Activated T-cell treated with anti-CD3 and anti-CD28 coated beads, Interleukin-2, amount 50 U/mL, for 72 hours (primary cell): ENCODE measurements around the gene TBC1D13. TPM values are rescaled to one million over a fixed set of nuclear protein-coding genes. Genes with fewer than 3 reads are reported as not detected.

Experiments
- ATAC-seq, 2 donors: fragments of 150-1000 bp; cut with Tn5 transposase; replicated peaks in 1 of 2; 2 replicates each; pipeline ENCODE4 v1.10.0; 2021; ENCODE audit warnings: moderate library complexity in 2 of 2, mild to moderate bottlenecking in 1 of 2
- DNase-seq, 2 donors: peaks; one replicate each; pipeline ENCODE4 v3.0.0; 2021 to 2022; ENCODE audit warnings: mixed read lengths in 1 of 2
- H3K27ac Mint-ChIP-seq: one replicate; pipeline ENCODE4 v1.8.0; 2022; ENCODE audit warnings: mild to moderate bottlenecking, moderate library complexity, mixed read lengths
- H3K27me3 Mint-ChIP-seq: one replicate; pipeline ENCODE4 v1.8.0; 2022; ENCODE audit warnings: low read depth, mixed read lengths
- H3K36me3 Mint-ChIP-seq, 2 donors: one replicate each; pipeline ENCODE4 v1.8.0; 2022; ENCODE audit warnings: mixed read lengths in 2 of 2, mild to moderate bottlenecking in 1 of 2; ENCODE audit not compliant: insufficient read depth in 2 of 2
- H3K4me1 Mint-ChIP-seq: one replicate; pipeline ENCODE4 v1.8.0; 2022; ENCODE audit warnings: low read depth, mixed read lengths
- H3K4me3 Mint-ChIP-seq, 2 donors: one replicate each; pipeline ENCODE4 v1.8.0; 2022; ENCODE audit warnings: mild to moderate bottlenecking in 2 of 2, mixed read lengths in 2 of 2, moderate library complexity in 2 of 2
- H3K9me3 Mint-ChIP-seq, 2 donors: one replicate each; pipeline ENCODE4 v1.8.0; 2022; ENCODE audit warnings: mixed read lengths in 2 of 2
- total RNA-seq, 2 donors: library from RNA; stranded (reverse); gene quantifications; one replicate each; pipeline ENCODE4 v1.2.3, GENCODE V29; 2022

The TBC1D13 gene
- total RNA-seq = 10 to 100 TPM; 15.9 to 17.7 TPM

DNA sequence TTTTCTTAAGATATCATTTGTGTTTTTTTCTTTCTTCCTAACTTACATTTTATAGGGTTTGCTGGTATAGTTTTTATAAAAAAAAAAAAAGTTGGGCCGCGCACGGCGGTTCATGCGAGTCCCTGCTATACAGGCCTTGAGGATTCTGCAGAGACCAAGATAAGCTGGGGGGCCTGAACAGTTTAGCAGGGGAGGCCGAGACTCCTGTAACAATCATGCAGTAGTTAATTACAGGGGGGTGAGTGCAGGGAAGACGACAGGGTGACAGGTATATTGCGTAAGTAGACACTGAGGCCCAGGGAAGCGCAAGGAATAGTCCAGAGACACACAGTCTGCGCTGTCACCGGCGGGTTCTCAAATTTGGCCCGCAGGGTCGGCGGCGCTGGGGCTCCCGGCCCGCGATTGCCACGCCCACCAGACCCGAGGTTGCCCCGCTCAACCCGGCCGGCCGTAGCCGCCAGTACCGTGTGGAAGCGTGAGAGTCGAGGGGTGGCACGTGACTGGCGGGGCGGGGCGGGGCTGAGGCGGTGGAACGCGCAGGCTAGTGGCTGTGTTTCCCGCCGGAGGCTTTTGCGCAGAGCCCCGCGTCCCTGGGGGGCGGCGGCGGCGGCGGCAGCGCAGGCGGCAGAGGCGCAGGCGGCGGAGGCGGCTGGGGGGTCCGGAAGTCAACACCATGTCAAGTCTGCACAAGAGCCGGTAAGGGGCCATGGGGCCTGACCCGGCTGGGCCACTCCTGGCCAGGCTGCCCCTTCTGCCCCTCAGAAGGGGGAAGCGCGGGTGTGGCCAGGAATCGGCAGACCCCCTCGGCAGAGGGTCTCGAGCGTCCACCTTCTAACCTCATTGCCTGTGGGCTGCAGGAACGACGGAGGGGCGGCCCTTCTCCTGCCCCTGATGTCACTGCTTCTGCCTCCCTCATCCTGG, at the start of gene TBC1D13:
TSS of gene TBC1D13 (plus strand) at position 573 of the 921 bp plus-strand sequence. CDS start at position 674, 101 bp downstream.
- Mint-ChIP-seq H3K36me3 (peaks cover 2% of the 10 kb centered on the region in 2 donors), H3K9me3 (no peaks in the 10 kb centered on the region), H3K4me1 (peaks cover 18% of the 10 kb centered on the region), H3K4me3 (peak within 1 kb of the TSS; percentile 97 to 99), H3K27ac (peak within 1 kb of the TSS; percentile 94), H3K27me3 (no peaks in the 10 kb centered on the region)
- DNase-seq = peak; percentile 94
- ATAC-seq = peak; percentile 99 to 100

- Mint-ChIP-seq H3K27ac (no peak overlapping the region), H3K27me3 (no peaks in the 10 kb centered on the region), H3K4me3 (no peak overlapping the region), H3K9me3 (no peaks in the 10 kb centered on the region), H3K36me3 (peaks cover 0 to 2% of the 10 kb centered on the region in 2 donors), H3K4me1 (no peaks in the 10 kb centered on the region)
- ATAC-seq (no peak), DNase-seq (no peak)
Observed at GRCh38 chr9:128742401-128742800, 44.7 kb upstream of the TBC1D13 start.

- Mint-ChIP-seq H3K9me3 (no peaks in the 10 kb centered on the region), H3K4me3 (no peak overlapping the region), H3K27me3 (no peaks in the 10 kb centered on the region), H3K27ac (no peak overlapping the region), H3K36me3 (no peaks in the 10 kb centered on the region), H3K4me1 (no peaks in the 10 kb centered on the region)
- ATAC-seq (no peak), DNase-seq (no peak)
Observed at GRCh38 chr9:128743421-128743820, 43.6 kb upstream of the TBC1D13 start.

DNA sequence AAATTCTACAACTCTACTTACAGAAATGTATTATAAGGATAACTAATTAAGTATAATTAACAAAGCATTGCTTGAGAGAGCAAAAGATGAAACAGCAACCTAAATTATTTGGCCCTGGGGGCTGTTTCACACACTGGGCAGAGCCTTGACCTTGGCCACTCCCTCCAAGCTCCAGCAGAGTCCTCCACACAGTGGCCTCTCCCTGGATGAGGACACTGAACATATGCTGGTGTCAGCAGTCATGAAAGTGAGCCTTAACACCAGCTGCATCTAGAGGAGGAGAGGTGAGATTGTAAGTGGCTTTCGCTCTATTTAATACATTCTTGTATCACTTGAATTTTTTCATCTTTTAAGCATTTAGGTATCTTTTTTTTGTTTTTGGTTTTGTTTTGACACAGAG, 39.8 kb upstream of the TBC1D13 start:
- Mint-ChIP-seq H3K36me3 (no peaks in the 10 kb centered on the region), H3K9me3 (no peaks in the 10 kb centered on the region), H3K27me3 (no peaks in the 10 kb centered on the region), H3K4me3 (no peak overlapping the region), H3K27ac (no peak overlapping the region), H3K4me1 (no peaks in the 10 kb centered on the region)
- DNase-seq (no peak), ATAC-seq (no peak)

- Mint-ChIP-seq H3K27me3 (no peaks in the 10 kb centered on the region), H3K36me3 (no peaks in the 10 kb centered on the region)
- DNase-seq = no peak
Observed at GRCh38 chr9:128750926-128751595, 36.0 kb upstream of the TBC1D13 start.

DNA sequence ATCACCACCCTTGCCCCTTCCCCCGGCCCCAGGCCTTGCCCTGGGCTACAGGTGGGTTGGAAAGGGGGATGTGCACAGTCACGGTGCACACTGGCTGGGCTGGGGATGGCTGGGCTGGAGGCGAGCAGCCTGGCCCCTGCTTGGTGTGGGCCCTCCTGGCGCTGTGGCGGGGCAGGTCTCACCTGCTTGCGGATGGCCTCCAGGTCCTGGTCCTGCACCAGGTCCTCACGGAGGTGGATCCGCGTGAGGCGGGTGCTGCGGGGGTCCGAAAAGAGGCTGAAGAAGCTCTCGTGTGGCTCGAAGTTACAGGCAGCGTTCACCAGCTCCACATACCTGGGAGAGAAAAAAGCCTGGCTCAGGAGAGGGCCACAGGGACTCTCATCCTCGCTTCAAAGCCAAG, 33.4 kb upstream of the TBC1D13 start:
- Mint-ChIP-seq H3K27ac (no peak overlapping the region), H3K27me3 (no peaks in the 10 kb centered on the region), H3K9me3 (no peaks in the 10 kb centered on the region), H3K4me1 (no peaks in the 10 kb centered on the region), H3K4me3 (no peak overlapping the region), H3K36me3 (no peaks in the 10 kb centered on the region)
- no peak for ATAC-seq
- DNase-seq = no peak

More at GRCh38 chr9:128750926-128751595, 36.0 kb upstream of the TBC1D13 start:
- Mint-ChIP-seq H3K4me3 (no peak overlapping the region), H3K4me1 (no peaks in the 10 kb centered on the region), H3K27ac (no peak overlapping the region), H3K9me3 (no peaks in the 10 kb centered on the region)
- no peak for ATAC-seq

- H3K36me3 Mint-ChIP-seq = no peaks in the 10 kb centered on the region
- no peaks in the 10 kb centered on the region for H3K4me1 Mint-ChIP-seq
- DNase-seq (no peak), ATAC-seq (no peak)
- H3K27ac Mint-ChIP-seq = no peak overlapping the region
- no peaks in the 10 kb centered on the region for H3K27me3 Mint-ChIP-seq
- no peak overlapping the region for H3K4me3 Mint-ChIP-seq
- H3K9me3 Mint-ChIP-seq = no peaks in the 10 kb centered on the region
Observed at GRCh38 chr9:128757602-128758001, 29.5 kb upstream of the TBC1D13 start.

- Mint-ChIP-seq H3K4me1 (no peaks in the 10 kb centered on the region), H3K4me3 (no peak overlapping the region), H3K27ac (no peak overlapping the region), H3K27me3 (no peaks in the 10 kb centered on the region), H3K9me3 (no peaks in the 10 kb centered on the region), H3K36me3 (no peaks in the 10 kb centered on the region)
- no peak for ATAC-seq
- no peak for DNase-seq
Observed at GRCh38 chr9:128762671-128763449, 24.2 kb upstream of the TBC1D13 start.

DNA sequence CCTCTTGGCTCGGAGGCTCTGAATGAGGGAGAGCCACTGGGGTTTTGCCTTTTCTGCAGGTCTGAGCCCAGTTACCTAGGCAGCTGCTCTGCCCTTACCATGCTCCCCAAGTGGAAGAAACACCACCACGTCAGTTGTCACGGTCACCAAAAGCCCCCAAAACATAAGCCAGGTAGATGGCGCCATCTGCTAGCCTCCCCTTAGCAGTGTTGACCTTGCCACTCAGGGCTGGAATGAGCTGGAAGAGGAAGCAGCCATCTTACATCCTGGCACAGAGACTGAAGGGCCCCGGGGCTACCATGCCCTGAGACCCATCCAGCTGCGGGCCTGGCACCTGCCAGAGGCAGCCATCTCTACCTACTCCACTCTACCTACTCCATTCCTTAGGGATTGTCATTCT, 22.7 kb upstream of the TBC1D13 start:
- Mint-ChIP-seq H3K27me3 (no peaks in the 10 kb centered on the region), H3K4me1 (peaks cover 9% of the 10 kb centered on the region), H3K36me3 (no peaks in the 10 kb centered on the region), H3K9me3 (no peaks in the 10 kb centered on the region), H3K27ac (no peak overlapping the region), H3K4me3 (no peak overlapping the region)
- ATAC-seq (no peak), DNase-seq (no peak)

DNA sequence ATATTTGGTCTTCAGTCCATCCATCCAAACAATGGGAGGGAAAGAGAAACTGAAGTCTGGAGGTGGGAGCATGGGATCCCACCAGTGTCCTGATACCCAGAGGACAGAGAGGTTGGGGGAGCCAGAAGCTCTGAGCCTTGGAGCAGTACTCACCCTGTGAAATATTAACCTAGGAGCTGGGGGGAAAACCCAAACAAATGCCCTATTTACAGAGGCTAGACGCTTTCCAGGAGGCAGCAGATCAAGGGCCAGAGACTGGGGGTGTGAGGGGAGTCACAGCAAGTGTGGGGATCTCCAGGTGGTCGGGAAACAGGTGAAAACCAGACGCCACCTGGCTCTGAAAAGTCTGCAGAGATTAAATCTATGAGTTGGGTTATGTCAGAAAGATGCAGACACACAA, 21.6 kb upstream of the TBC1D13 start:
- Mint-ChIP-seq H3K27ac (no peak overlapping the region), H3K4me3 (no peak overlapping the region), H3K4me1 (peaks cover 21% of the 10 kb centered on the region), H3K27me3 (no peaks in the 10 kb centered on the region), H3K9me3 (no peaks in the 10 kb centered on the region), H3K36me3 (peaks cover 0 to 2% of the 10 kb centered on the region in 2 donors)
- ATAC-seq = no peak
- no peak for DNase-seq

GRCh38 chr9:128768606-128769005, 18.4 kb upstream of the TBC1D13 start:
- H3K4me1 Mint-ChIP-seq = peaks cover 28% of the 10 kb centered on the region
- H3K4me3 Mint-ChIP-seq = no peak overlapping the region
- H3K27ac Mint-ChIP-seq = no peak overlapping the region
- H3K27me3 Mint-ChIP-seq = no peaks in the 10 kb centered on the region
- ATAC-seq = no peak
- no peaks in the 10 kb centered on the region for H3K9me3 Mint-ChIP-seq
- peaks cover 0 to 2% of the 10 kb centered on the region in 2 donors for H3K36me3 Mint-ChIP-seq
- DNase-seq = no peak

DNA sequence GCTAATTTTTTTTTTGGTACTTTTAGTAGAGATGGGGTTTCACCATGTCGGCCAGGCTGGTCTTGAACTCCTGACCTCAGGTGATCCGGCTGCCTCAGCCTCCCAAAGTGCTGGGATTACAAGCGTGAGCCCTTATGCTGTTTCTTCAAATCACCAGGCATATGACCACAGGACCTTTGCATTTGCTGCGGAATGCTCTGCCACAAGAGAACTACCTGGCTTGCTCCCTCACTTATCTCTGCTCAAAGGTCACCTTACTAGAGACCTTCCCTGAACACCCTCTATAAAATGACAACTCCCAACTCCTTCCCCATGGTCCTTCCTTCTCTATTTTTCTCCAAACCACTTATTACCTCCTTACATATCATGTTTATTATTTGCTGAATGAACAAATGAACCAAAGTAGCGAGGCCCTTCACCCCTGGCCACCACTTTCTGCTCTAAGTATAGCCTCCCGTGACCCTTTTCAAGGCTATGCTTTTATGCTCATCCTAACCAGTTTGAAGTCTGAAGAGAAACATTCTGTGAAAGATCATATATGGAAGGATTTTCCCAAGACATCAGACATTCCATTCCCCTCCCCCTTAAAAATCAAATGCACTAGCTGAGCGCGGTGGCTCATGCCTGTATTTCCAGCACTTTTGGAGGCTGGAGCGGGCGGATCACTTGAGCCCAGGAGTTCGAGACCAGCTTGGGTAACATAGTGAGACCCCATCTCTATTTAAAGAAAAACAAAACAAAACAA, 16.6 kb upstream of the TBC1D13 start:
- DNase-seq (no peak), ATAC-seq (no peak)
- Mint-ChIP-seq H3K9me3 (peaks cover 2 to 3% of the 10 kb centered on the region in 2 donors), H3K36me3 (peaks cover 0 to 7% of the 10 kb centered on the region in 2 donors), H3K27ac (peak overlapping the region; percentile 81), H3K4me3 (peak overlapping the region; percentile 92 to 98), H3K4me1 (peaks cover 28% of the 10 kb centered on the region), H3K27me3 (no peaks in the 10 kb centered on the region)
